GM12873 (cell line): Measurements from ENCODE around the gene CTNNA2.

Experiments used
- CTCF ChIP-seq: IDR thresholded peaks from 2 replicates; pipeline ENCODE4 v1.5.1; 2012; ENCODE audit warnings: low read depth, mild to moderate bottlenecking, moderate library complexity, low read length, control low read depth; ENCODE audit not compliant: insufficient read depth; ENCODE audit errors: missing control alignments

Gene CTNNA2

GRCh38 chr2:80363791-80364349 is 851.0 kb downstream of the CTNNA2 start:
- no peak for TF ChIP-seq CTCF

GRCh38 chr2:80364524-80365212 is 851.8 kb downstream of the CTNNA2 start:
- TF ChIP-seq CTCF, result no peak

- TF ChIP-seq CTCF, result no peak
Measured at GRCh38 chr2:80365762-80366161, 852.9 kb downstream of the CTNNA2 start.

- no peak for TF ChIP-seq CTCF
Measured at GRCh38 chr2:80370375-80371009, 857.6 kb downstream of the CTNNA2 start.

GRCh38 chr2:80374105-80374504 is 861.3 kb downstream of the CTNNA2 start:
- TF ChIP-seq CTCF, result no peak

GRCh38 chr2:80377071-80377470 is 864.2 kb downstream of the CTNNA2 start:
- no peak for TF ChIP-seq CTCF

- no peak for TF ChIP-seq CTCF
Measured at GRCh38 chr2:80380736-80381135, 867.9 kb downstream of the CTNNA2 start.
